ENCODE results near the gene FLVCR2.

FLVCR2 gene

DNA sequence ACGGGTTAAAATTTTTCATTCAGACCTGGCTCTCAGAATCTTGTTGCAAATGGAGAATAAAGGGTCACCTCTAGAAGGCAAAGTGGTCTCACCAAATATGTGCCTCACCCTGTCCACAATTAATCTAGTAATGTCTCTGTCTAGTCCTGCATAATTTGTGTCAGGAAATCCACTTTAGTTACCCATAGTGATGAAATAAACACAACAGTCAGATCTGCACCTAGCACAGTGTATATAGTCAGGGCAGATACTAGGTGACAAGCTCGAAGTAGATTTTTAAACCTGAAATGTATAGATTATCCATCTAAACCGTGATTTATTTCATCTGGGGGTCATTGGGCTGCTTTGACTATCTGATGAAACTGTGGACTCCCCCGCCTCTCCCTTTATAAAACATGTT is 15.9 kb upstream of the FLVCR2 start (continued):
- no peak for TF ChIP-seq ZNF146 (tag by site-specific recombination; IDR thresholded peaks at IDR 0.05)
- no peak for TF ChIP-seq EGR2 (tag by site-specific recombination; IDR thresholded peaks at IDR 0.05; ENCODE audit: low read depth)
- TF ChIP-seq ZNF404 (tag by site-specific recombination; IDR thresholded peaks at IDR 0.05) = no peak
- no peak for TF ChIP-seq ZNF138 (tag by site-specific recombination; IDR thresholded peaks at IDR 0.05; ENCODE audit: borderline replicate concordance)

GRCh38 chr14:75563931-75564330 is 14.5 kb upstream of the FLVCR2 start:
- Histone ChIP-seq H3K9me3 (ENCODE audit: control insufficient read depth, insufficient read depth, low read depth, low read length) (no peaks in the 10 kb centered on the region), H3K4me3 (ENCODE audit: low read depth, low read length) (no peak overlapping the region), H3K36me3 (ENCODE audit: control insufficient read depth in 2 of 2, insufficient read depth in 1 of 2, low read length in 2 of 2) (no peaks in the 10 kb centered on the region), H3K27ac (ENCODE audit: extremely low read depth, low read depth, low read length) (no peak overlapping the region), H3K4me1 (ENCODE audit: control insufficient read depth, insufficient read depth, low read length) (no peaks in the 10 kb centered on the region)
- CTCF ChIA-PET = interaction anchor here (0.6 to 5.0 kb wide), 4 partner anchors 11 to 256 kb away, joined by 3 to 51 read pairs (median 7); no protein-coding TSS in a partner anchor
- TF ChIP-seq ZNF157 (tag by site-specific recombination; IDR thresholded peaks at IDR 0.05) (no peak), ZNF660 (tag by site-specific recombination; IDR thresholded peaks at IDR 0.05) (no peak), ZNF514 (tag by site-specific recombination; IDR thresholded peaks at IDR 0.05) (no peak), OSR2 (tag by site-specific recombination; IDR thresholded peaks at IDR 0.05) (no peak), ZNF121 (tag by site-specific recombination; IDR thresholded peaks at IDR 0.05) (no peak), ZNF555 (tag by site-specific recombination; conservative IDR thresholded peaks at IDR 0.05) (no peak), ZNF416 (tag by site-specific recombination; IDR thresholded peaks at IDR 0.05) (no peak), ZBTB48 (tag by site-specific recombination; IDR thresholded peaks at IDR 0.05) (no peak), ZNF510 (tag by site-specific recombination; IDR thresholded peaks at IDR 0.05; ENCODE audit: insufficient replicate concordance) (no peak), HOXD13 (CRISPR knock-in tag; IDR thresholded peaks at IDR 0.05; ENCODE audit: borderline replicate concordance) (no peak), ZNF585B (tag by site-specific recombination; IDR thresholded peaks at IDR 0.05) (no peak), WT1 (tag by site-specific recombination; IDR thresholded peaks at IDR 0.05) (no peak), ZNF112 (tag by site-specific recombination; IDR thresholded peaks at IDR 0.05) (no peak), ZSCAN30 (tag by site-specific recombination; IDR thresholded peaks at IDR 0.05) (no peak), ZNF558 (tag by site-specific recombination; IDR thresholded peaks at IDR 0.05) (no peak), ZNF549 (tag by site-specific recombination; IDR thresholded peaks at IDR 0.05) (no peak), ZXDB (tag by site-specific recombination; IDR thresholded peaks at IDR 0.05) (no peak), ZNF274 (IDR thresholded peaks at IDR 0.05; ENCODE audit: low read length) (no peak), ZNF274 (tag by site-specific recombination; IDR thresholded peaks at IDR 0.05; ENCODE audit: borderline replicate concordance) (no peak)
- TF ChIP-seq, protein P1, sequence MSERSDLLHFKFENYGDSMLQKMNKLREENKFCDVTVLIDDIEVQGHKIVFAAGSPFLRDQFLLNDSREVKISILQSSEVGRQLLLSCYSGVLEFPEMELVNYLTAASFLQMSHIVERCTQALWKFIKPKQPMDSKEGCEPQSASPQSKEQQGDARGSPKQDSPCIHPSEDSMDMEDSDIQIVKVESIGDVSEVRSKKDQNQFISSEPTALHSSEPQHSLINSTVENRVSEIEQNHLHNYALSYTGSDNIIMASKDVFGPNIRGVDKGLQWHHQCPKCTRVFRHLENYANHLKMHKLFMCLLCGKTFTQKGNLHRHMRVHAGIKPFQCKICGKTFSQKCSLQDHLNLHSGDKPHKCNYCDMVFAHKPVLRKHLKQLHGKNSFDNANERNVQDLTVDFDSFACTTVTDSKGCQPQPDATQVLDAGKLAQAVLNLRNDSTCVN (tag by site-specific recombination; optimal IDR thresholded peaks at IDR 0.05) = no peak
- TF ChIP-seq, protein P2, sequence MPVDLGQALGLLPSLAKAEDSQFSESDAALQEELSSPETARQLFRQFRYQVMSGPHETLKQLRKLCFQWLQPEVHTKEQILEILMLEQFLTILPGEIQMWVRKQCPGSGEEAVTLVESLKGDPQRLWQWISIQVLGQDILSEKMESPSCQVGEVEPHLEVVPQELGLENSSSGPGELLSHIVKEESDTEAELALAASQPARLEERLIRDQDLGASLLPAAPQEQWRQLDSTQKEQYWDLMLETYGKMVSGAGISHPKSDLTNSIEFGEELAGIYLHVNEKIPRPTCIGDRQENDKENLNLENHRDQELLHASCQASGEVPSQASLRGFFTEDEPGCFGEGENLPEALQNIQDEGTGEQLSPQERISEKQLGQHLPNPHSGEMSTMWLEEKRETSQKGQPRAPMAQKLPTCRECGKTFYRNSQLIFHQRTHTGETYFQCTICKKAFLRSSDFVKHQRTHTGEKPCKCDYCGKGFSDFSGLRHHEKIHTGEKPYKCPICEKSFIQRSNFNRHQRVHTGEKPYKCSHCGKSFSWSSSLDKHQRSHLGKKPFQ (tag by site-specific recombination; IDR thresholded peaks at IDR 0.05) = no peak
- POLR2A ChIA-PET = interaction anchor here (0.6 kb wide), 2 partner anchors 97 to 262 kb away, joined by 3 read pairs; partner anchors contain the start of genes ERG28 and TTLL5

DNA sequence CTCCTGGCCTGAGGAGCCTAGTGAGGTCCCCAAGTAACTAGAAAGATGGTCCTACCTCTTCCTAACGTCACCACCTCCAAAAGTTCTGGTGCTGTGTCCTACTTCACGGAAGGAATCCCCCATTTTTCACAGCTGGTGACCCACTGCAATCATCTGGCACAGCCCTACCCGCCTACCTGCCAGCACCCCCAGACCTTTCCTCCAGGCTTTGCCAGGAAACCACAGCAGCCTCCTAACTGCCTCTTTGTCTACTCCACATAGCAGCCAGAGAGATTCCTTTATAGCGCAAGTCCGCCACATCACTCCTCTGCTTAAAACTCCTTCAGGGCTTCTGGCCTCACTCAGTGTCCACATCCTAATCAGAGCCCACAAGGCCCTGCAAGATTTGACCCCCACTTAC is 13.4 kb upstream of the FLVCR2 start:
- no peak for TF ChIP-seq AEBP2 (tag by site-specific recombination; IDR thresholded peaks at IDR 0.05; ENCODE audit: borderline replicate concordance)
- no peak for TF ChIP-seq ZNF624 (tag by site-specific recombination; IDR thresholded peaks at IDR 0.05)
- TF ChIP-seq SP7 (tag by site-specific recombination; IDR thresholded peaks at IDR 0.05) = no peak
- no peak for TF ChIP-seq PBX3 (CRISPR knock-in tag; IDR thresholded peaks at IDR 0.05)
- POLR2A ChIA-PET = no interaction called here

More for the DNA sequence above, 13.4 kb upstream of the FLVCR2 start:
- CTCF ChIA-PET = no interaction called here
- H3K4me1 ChIP-seq (ENCODE audit: control insufficient read depth, insufficient read depth, low read length) = no peaks in the 10 kb centered on the region
- H3K9me3 ChIP-seq (ENCODE audit: control insufficient read depth, insufficient read depth, low read depth, low read length) = no peaks in the 10 kb centered on the region
- H3K36me3 ChIP-seq (ENCODE audit: control insufficient read depth in 2 of 2, insufficient read depth in 1 of 2, low read length in 2 of 2) = no peaks in the 10 kb centered on the region
- no peak overlapping the region for H3K27ac ChIP-seq (ENCODE audit: extremely low read depth, low read depth, low read length)
- H3K4me3 ChIP-seq (ENCODE audit: low read depth, low read length) = no peak overlapping the region

Data from HEK293 (cell line).